ENCODE measurements around the gene TNNT2.

The TNNT2 gene

DNA sequence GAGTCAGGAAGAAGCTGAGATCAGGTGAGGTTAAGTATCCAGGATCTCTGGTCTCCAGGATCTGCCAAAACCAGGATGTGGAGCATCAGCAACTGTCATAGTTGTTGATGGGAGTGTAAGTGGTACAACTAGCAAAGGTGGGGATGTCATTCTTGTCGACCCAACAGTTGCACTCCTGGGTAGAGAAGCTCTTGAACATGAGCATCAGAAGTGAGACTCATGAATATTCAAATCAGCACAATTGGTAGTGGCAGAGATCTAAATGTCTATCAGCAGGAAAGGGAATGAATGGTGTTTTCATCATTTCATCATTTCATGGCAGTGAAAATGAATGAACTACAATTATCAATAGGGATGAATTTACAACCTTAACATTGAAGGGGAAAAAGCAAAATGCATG is 25.9 kb upstream of the TNNT2 start:
- DNase-seq (ENCODE audit: low read depth in 2 of 2): no peak

GRCh38 chr1:201401700-201402099 is 24.2 kb upstream of the TNNT2 start:
- no peak for DNase-seq (ENCODE audit: low read depth in 2 of 2)

DNA sequence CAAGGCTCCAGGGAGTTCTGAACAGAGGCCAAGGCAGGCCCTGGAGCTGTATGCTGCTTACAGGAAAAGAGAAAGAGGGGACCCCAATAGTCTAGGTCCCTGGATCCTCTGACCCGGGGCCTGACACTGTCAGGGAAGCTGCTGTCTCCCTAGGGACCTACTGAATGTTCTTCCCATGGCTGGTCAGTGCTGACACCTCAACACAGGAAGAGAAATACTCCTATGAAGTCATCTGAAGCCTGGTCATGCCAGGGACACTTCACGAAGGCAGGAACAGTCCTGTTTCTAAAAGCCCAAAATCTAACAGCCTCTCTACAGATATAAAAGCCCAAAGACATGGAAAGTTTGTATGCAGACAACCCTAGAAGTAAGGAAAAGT is 23.4 kb upstream of the TNNT2 start:
- no peak for DNase-seq (ENCODE audit: low read depth in 2 of 2)

DNA sequence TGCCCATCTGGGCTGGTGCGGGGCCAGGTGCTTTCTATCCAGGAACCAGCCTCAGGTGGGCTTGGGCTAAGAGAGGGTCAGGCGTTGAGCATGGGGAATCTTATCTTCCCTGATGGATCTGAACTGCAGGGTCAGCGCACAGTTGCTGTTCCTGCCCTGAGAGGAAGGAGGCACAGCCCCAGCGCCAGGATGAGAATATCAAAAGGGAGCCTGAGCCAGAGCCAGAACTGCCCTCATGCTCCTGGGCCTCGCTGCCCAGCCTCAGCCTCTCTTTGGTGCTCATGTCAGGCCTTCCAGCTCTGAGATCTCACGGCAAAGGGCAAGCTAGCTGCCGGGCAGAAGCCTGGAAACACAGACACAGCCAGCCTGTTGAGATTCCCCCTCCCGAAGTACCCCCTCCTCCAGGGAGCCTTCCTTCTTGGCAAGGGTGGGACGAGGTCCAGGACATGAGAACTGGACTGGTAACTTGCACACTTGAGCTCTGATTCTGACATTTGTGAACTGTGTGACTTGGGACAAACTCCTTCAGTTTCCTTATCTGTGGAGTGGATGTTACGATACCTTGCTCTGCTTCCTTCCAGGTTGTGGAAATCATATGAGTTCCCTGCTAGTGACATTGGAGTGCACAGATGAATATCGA is 22.9 kb upstream of the TNNT2 start:
- DNase-seq (ENCODE audit: low read depth in 2 of 2): no peak

- DNase-seq (ENCODE audit: low read depth in 2 of 2): no peak
Observed at GRCh38 chr1:201399352-201400126, 22.1 kb upstream of the TNNT2 start.

DNA sequence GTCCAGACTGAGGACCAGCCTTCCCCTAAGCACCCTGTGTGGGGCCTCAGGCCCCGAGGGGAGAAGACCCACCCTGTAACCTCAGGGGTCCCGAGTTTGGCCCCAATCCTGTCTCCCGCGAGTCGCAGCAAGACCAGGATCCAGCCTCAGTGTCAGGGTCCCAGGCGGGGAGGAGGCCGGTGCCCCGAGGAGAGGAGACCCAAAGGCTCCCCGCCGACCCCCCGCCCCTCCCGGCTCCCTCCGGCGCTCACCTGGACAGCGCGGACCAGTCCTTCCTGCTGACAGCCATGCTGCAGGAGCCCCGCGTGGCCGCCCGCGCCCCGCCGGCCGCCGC is 21.5 kb upstream of the TNNT2 start, which contains the start of gene LAD1:
LAD1 (minus strand) TSS at position 307 of the 334 bp plus-strand sequence; CDS start at position 289, 18 bp downstream.
- no peak for DNase-seq (ENCODE audit: low read depth in 2 of 2)

- no peak for DNase-seq (ENCODE audit: low read depth in 2 of 2)
Observed at GRCh38 chr1:201397675-201398074, 20.2 kb upstream of the TNNT2 start.

- no peak for DNase-seq (ENCODE audit: low read depth in 2 of 2)
Observed at GRCh38 chr1:201396861-201397464, 19.5 kb upstream of the TNNT2 start.

DNA sequence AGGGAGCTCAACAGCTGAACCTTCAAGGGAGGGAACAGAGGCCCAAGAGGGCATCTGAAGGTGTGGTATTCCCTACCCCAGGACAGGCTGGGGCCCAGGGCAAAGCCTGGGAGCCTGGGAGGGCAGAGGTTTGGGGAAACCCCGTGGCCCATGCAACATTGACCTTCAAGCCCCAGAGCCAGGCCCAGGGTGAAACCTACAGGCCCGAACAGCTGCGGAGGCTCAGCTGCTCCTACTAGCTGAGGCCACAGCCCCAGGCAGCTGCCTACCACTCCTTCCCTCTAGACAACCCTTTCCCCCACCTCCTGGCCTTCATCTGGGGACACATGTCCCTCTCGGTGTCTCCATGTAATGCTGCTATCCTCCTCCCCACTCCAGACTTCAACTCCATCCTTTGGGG is 18.5 kb upstream of the TNNT2 start:
- no peak for DNase-seq (ENCODE audit: low read depth in 2 of 2)

DNA sequence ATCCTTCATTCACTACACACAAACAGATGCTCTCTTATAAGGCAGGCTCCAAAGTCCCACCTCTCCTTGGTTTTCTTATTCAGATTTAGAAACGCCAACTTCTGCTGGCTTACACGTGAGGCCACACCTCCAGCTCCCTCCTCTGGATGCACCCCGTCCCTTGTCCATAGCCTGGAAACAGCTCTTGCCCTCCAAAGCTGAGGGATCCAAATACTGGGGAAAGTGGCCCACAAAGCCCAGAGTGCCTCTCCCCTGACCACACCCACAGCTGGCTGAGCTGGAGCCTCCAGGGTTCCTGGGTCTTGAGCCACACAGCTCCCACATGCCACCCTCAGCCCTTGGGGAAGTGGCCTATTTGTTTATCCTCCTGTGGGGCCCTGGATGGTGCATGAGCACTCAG is 17.1 kb upstream of the TNNT2 start:
- no peak for DNase-seq (ENCODE audit: low read depth in 2 of 2)

- DNase-seq (ENCODE audit: low read depth in 2 of 2): no peak
Observed at GRCh38 chr1:201393076-201393475, 15.6 kb upstream of the TNNT2 start.

DNA sequence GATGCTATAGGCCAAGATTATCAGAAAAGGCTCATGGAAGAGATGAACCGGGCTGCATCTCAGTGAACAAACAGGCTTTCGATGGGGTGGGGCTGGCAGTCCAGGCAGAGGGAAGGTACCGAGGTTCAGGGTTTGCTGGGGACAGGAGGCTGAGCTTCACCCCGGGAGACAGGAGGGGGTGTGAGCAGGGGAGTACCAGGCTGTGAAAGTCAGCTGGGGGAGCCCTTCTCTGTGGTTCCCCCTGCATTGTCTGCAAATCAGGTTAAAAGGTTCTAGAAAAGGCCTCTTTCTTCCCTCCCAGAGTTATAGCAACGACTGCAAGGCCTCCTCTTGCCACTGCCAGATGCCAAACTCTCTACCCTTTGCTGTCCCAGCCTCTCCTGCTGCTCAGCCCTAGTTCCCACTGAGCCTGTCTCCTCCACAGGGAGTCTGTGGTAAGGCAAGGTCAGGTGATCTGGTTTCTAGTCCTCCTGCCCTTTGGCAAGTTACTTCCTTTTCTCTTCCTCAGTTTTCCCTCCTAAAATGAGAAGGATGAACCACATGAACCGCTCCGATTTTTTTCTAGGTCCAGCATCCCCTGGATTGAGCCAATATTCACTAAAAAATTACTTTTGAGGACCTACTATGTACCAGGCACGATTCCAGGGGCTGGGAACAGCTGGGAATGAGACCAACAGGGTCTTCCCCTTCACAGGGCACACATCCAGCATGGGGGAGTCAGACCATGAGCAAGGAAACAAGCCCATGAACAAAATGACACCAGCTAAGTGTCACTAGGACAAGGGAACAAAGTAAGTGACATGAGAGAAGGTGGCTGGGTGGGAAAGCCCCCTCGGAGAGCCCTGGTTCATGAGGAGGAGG is 14.4 kb upstream of the TNNT2 start:
- DNase-seq (ENCODE audit: low read depth in 2 of 2): no peak

GRCh38 chr1:201391225-201391624 is 13.7 kb upstream of the TNNT2 start:
- no peak for DNase-seq (ENCODE audit: low read depth in 2 of 2)

GRCh38 chr1:201389051-201389450 is 11.6 kb upstream of the TNNT2 start:
- no peak for DNase-seq (ENCODE audit: low read depth in 2 of 2)

DNA sequence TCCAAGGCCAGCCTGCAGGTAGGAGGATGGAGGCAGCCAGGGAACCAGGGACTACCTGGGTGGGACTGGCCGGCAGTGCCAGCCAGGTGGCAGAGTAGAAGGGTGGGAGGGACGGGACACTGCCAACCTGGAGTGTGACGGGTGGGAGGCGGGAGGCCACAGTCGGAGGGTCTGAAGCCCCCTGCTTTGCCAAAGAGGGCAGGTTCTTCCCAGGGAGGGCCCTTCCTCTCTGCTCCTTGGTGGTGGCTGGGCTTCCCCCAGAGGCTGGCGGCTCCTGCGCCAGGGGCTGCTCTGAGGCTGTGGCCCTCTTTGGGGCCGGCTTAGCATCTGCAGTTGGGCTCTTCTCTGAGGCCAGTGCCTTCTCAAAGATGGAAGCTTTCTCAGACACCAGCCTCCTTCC is 8.7 kb upstream of the TNNT2 start:
- DNase-seq (ENCODE audit: low read depth in 2 of 2): no peak

- DNase-seq (ENCODE audit: low read depth in 2 of 2): peak in 1 of 2 donors; percentile 36
Observed at GRCh38 chr1:201385299-201385891, 7.9 kb upstream of the TNNT2 start.

DNA sequence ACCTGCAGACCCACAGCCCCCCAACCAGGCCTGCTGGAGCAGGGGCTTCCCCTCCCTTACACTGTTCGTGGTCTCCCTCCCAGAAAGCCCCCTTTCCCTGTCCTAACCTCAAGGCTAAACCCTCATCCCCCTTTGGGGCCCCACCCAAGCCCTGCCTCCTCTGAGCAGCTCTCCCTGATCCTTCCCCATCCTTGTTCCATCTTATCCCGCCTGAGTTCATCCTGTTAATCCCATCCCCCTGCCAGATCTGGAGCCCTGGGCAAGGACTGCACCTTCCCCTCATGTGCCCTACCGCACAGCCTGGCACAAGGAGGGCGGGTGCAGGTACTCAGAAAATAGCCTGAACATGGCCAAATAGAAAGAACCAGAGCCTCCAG is 6.9 kb upstream of the TNNT2 start:
- DNase-seq (ENCODE audit: low read depth in 2 of 2): no peak

DNA sequence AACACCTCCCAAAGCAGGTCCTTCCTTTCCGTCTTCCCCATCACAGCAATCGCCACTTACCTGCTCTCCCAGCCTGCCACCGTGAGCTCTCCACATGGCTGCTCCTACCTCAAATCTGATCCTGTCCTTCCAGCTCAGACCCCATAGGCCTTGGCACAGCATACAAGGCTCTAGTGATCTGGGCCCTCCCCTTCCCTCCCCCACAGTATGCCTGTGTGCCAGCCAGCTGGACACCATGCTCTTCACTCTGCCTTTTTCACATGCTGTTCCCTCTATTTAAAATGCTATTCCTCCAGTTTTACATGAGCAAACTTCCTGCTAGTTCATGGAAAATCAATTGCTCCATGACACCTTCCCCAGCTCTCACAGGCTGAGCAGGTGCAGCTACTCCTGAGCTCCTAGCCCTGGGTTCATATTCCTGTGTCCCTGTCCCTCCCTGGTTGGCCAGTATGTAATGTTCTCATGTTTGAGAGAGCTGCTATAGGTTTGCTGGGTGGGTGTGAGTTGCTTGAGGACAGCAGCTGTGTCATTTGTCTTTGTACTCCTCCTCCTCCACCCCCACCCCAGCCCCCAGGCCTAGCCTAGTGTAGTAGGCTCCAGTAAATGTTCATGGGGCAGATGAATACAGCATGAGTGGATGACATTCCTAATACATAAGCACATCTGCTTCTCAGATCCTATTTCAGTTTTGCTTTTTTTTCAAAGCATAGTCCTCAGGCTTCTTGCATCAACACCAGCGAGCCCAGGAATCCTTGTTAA is 6.3 kb upstream of the TNNT2 start:
- DNase-seq (ENCODE audit: low read depth in 2 of 2): no peak

GRCh38 chr1:201381130-201381529 is 3.6 kb upstream of the TNNT2 start:
- DNase-seq (ENCODE audit: low read depth in 2 of 2): no peak

GRCh38 chr1:201379733-201380242 is 2.3 kb upstream of the TNNT2 start:
- no peak for DNase-seq (ENCODE audit: low read depth in 2 of 2)

DNA sequence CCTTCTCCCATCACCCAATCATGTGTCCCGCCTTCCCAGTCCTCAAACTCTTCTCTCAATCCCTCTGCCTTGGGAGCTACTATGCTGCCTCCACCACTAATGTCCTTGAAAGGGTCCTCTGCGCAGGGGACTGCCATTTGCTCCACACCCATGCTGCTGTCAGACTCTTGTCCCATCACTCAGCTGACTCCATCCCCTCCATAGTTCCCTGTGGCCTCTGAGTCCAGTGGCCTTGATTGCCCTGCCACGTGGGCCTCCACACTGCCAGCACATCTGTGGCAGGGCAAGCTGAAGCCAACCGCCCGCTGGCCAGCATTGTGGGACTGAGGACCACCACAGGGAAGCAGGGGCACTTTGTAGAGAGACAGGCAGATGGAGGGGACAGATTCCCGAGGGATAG is 1.3 kb upstream of the TNNT2 start:
- DNase-seq (ENCODE audit: low read depth in 2 of 2): no peak

Measured in activated CD4-positive, alpha-beta T cell treated with anti-CD3 and anti-CD28 coated beads for 24 hours (primary cell).